Hematopoietic multipotent progenitor cell treated with erythropoietin and hydrocortisone succinate and interleukin-3 and kit ligand, for 6 days (in vitro differentiated cells): ENCODE data around the gene SLC38A6.

Experiments
- DNase-seq: peaks from one replicate; pipeline ENCODE4 v3.0.0-alpha.2; 2015

Gene SLC38A6

GRCh38 chr14:60981633-60982455 is 799 bp downstream of the SLC38A6 start:
- peak; percentile 74 for DNase-seq

- no peak for DNase-seq
Observed at GRCh38 chr14:60984196-60984595, 3.2 kb downstream of the SLC38A6 start.

- DNase-seq, result no peak
Observed at GRCh38 chr14:60986500-60986899, 5.5 kb downstream of the SLC38A6 start.

- DNase-seq, result peak; percentile 92
Observed at GRCh38 chr14:60989599-60989998, 8.6 kb downstream of the SLC38A6 start.

GRCh38 chr14:60998617-60999016 is 17.6 kb downstream of the SLC38A6 start:
- no peak for DNase-seq

GRCh38 chr14:60999536-60999935 is 18.5 kb downstream of the SLC38A6 start:
- DNase-seq, result no peak

- DNase-seq, result no peak
Observed at GRCh38 chr14:61003571-61003970, 22.5 kb downstream of the SLC38A6 start.

- no peak for DNase-seq
Observed at GRCh38 chr14:61019537-61019936, 38.5 kb downstream of the SLC38A6 start.

- peak; percentile 85 for DNase-seq
Observed at GRCh38 chr14:61025251-61026223, 44.5 kb downstream of the SLC38A6 start.

- DNase-seq, result no peak
Observed at GRCh38 chr14:61026526-61026925, 45.5 kb downstream of the SLC38A6 start.

GRCh38 chr14:61031026-61031425 is 50.0 kb downstream of the SLC38A6 start:
- DNase-seq, result no peak

GRCh38 chr14:61033054-61033453 is 52.0 kb downstream of the SLC38A6 start:
- no peak for DNase-seq

GRCh38 chr14:61033855-61034254 is 52.8 kb downstream of the SLC38A6 start:
- DNase-seq, result no peak

GRCh38 chr14:61034416-61035120 is 53.5 kb downstream of the SLC38A6 start:
- DNase-seq, result peak; percentile 15

GRCh38 chr14:61037215-61037614 is 56.2 kb downstream of the SLC38A6 start:
- DNase-seq, result no peak

- DNase-seq, result no peak
Observed at GRCh38 chr14:61041704-61042103, 60.7 kb downstream of the SLC38A6 start.

GRCh38 chr14:61042220-61042619 is 61.2 kb downstream of the SLC38A6 start:
- no peak for DNase-seq

GRCh38 chr14:61043506-61043905 is 62.5 kb downstream of the SLC38A6 start:
- DNase-seq, result no peak

- DNase-seq, result no peak
Observed at GRCh38 chr14:61047021-61047420, 66.0 kb downstream of the SLC38A6 start.

GRCh38 chr14:61048640-61049039 is 67.6 kb downstream of the SLC38A6 start:
- no peak for DNase-seq

- no peak for DNase-seq
Observed at GRCh38 chr14:61050417-61050816, 69.4 kb downstream of the SLC38A6 start.

- DNase-seq, result peak; percentile 37
Observed at GRCh38 chr14:61051051-61051450, 70.0 kb downstream of the SLC38A6 start.

- DNase-seq, result no peak
Observed at GRCh38 chr14:61051621-61052020, 70.6 kb downstream of the SLC38A6 start.
